ENCODE data around the gene FAM20C. TPM values are rescaled to one million over a fixed set of nuclear protein-coding genes. Genes with fewer than 3 reads are reported as not detected.

FAM20C gene
- total RNA-seq, 1 donor from 2014 or later = 58.8 TPM

- Histone ChIP-seq H3K9me3 (no peaks in the 10 kb centered on the region), H3K27ac (no peak overlapping the region), H3K4me3 (no peak overlapping the region), H3K4me1 (no peaks in the 10 kb centered on the region), H3K27me3 (no peaks in the 10 kb centered on the region), H3K36me3 (peaks cover 64% of the 10 kb centered on the region)
- intact Hi-C loops (cut with DNase I) = no loop called here
- ATAC-seq = no peak
- no peak for TF ChIP-seq CTCF (IDR thresholded peaks at IDR 0.05)
- DNase-seq = no peak
These were observed 56.5 kb downstream of the FAM20C start for GRCh38 chr7:248732-249435.

- ATAC-seq (no peak), DNase-seq (no peak)
- no peaks in the 10 kb centered on the region for H3K9me3 ChIP-seq
- no peaks in the 10 kb centered on the region for H3K27me3 ChIP-seq
- intact Hi-C loops (cut with DNase I) = no loop called here
- TF ChIP-seq CTCF (IDR thresholded peaks at IDR 0.05) = no peak
- no peak overlapping the region for H3K27ac ChIP-seq
- H3K36me3 ChIP-seq = peaks cover 64% of the 10 kb centered on the region
- no peak overlapping the region for H3K4me3 ChIP-seq
- no peaks in the 10 kb centered on the region for H3K4me1 ChIP-seq
These were observed 57.6 kb downstream of the FAM20C start for GRCh38 chr7:249989-250388.

- Histone ChIP-seq H3K36me3 (peaks cover 64% of the 10 kb centered on the region), H3K27me3 (no peaks in the 10 kb centered on the region), H3K4me3 (no peak overlapping the region), H3K4me1 (no peaks in the 10 kb centered on the region), H3K9me3 (no peaks in the 10 kb centered on the region), H3K27ac (no peak overlapping the region)
- DNase-seq (no peak), ATAC-seq (no peak)
- intact Hi-C loops (cut with DNase I) = no loop called here
- TF ChIP-seq CTCF (IDR thresholded peaks at IDR 0.05) = no peak
These were observed 58.2 kb downstream of the FAM20C start for GRCh38 chr7:250523-250922.

GRCh38 chr7:251005-251404, 58.6 kb downstream of the FAM20C start:
- H3K36me3 ChIP-seq = peaks cover 66% of the 10 kb centered on the region
- H3K27ac ChIP-seq = no peak overlapping the region
- H3K9me3 ChIP-seq = no peaks in the 10 kb centered on the region
- H3K4me3 ChIP-seq = no peak overlapping the region
- no peaks in the 10 kb centered on the region for H3K27me3 ChIP-seq
- no peak for DNase-seq
- no peak for ATAC-seq
- TF ChIP-seq CTCF (IDR thresholded peaks at IDR 0.05) = no peak
- no peaks in the 10 kb centered on the region for H3K4me1 ChIP-seq
- intact Hi-C loops (cut with DNase I) = no loop called here

GRCh38 chr7:251446-252175, 59.2 kb downstream of the FAM20C start:
- DNase-seq (no peak), ATAC-seq (no peak)
- no peak for TF ChIP-seq CTCF (IDR thresholded peaks at IDR 0.05)
- no peak overlapping the region for H3K4me3 ChIP-seq
- no peak overlapping the region for H3K27ac ChIP-seq
- no peaks in the 10 kb centered on the region for H3K4me1 ChIP-seq
- peaks cover 67% of the 10 kb centered on the region for H3K36me3 ChIP-seq
- intact Hi-C loops (cut with DNase I) = no loop called here
- no peaks in the 10 kb centered on the region for H3K27me3 ChIP-seq
- no peaks in the 10 kb centered on the region for H3K9me3 ChIP-seq
